ENCODE data around the gene IKBIP.
"Not testable (repeated sequence)": the region's sequence is repeated elsewhere in the genome, so short reads cannot be mapped to it uniquely, and the experiment has no call there.

The IKBIP gene

GRCh38 chr12:98651328-98651727 is 6.7 kb upstream of the IKBIP start:
- Mint-ChIP-seq H3K9me3 (no peaks in the 10 kb centered on the region), H3K36me3 (ENCODE audit: low read depth) (peaks cover 19% of the 10 kb centered on the region), H3K27me3 (ENCODE audit: low read depth) (no peaks in the 10 kb centered on the region), H3K27ac (no peak overlapping the region), H3K4me3 (no peak overlapping the region), H3K4me1 (ENCODE audit: low read depth) (peaks cover 18% of the 10 kb centered on the region)

- H3K36me3 Mint-ChIP-seq (ENCODE audit: low read depth), result peaks cover 24% of the 10 kb centered on the region
- H3K4me1 Mint-ChIP-seq (ENCODE audit: low read depth), result peaks cover 20% of the 10 kb centered on the region
- peak overlapping the region; percentile 86 for H3K4me3 Mint-ChIP-seq
- peak overlapping the region; percentile 70 for H3K27ac Mint-ChIP-seq
- H3K9me3 Mint-ChIP-seq, result no peaks in the 10 kb centered on the region
- H3K27me3 Mint-ChIP-seq (ENCODE audit: low read depth), result no peaks in the 10 kb centered on the region
Observed at GRCh38 chr12:98646294-98647090, 1.9 kb upstream of the IKBIP start.

GRCh38 chr12:98645572-98646067 is 1.0 kb upstream of the IKBIP start:
- Mint-ChIP-seq H3K36me3 (ENCODE audit: low read depth) (peaks cover 19% of the 10 kb centered on the region), H3K27me3 (ENCODE audit: low read depth) (no peaks in the 10 kb centered on the region), H3K27ac (peak overlapping the region; percentile 85), H3K4me3 (peak overlapping the region; percentile 86), H3K9me3 (no peaks in the 10 kb centered on the region), H3K4me1 (ENCODE audit: low read depth) (peaks cover 18% of the 10 kb centered on the region)

- no peaks in the 10 kb centered on the region for H3K9me3 Mint-ChIP-seq
- H3K27ac Mint-ChIP-seq, result peak overlapping the region; percentile 95
- peaks cover 13% of the 10 kb centered on the region for H3K36me3 Mint-ChIP-seq (ENCODE audit: low read depth)
- H3K4me3 Mint-ChIP-seq, result peak overlapping the region; percentile 96
- peaks cover 18% of the 10 kb centered on the region for H3K4me1 Mint-ChIP-seq (ENCODE audit: low read depth)
- no peaks in the 10 kb centered on the region for H3K27me3 Mint-ChIP-seq (ENCODE audit: low read depth)
Observed at GRCh38 chr12:98644433-98644711, 216 bp downstream of the IKBIP start.

- H3K27me3 Mint-ChIP-seq (ENCODE audit: low read depth); H3K27ac Mint-ChIP-seq; H3K36me3 Mint-ChIP-seq (ENCODE audit: low read depth); H3K9me3 Mint-ChIP-seq: not testable (repeated sequence)
- H3K4me1 Mint-ChIP-seq (ENCODE audit: low read depth), result peaks cover 22% of the 10 kb centered on the region
- H3K4me3 Mint-ChIP-seq, result peak overlapping the region; percentile 96
Observed at GRCh38 chr12:98642801-98643200, 1.8 kb downstream of the IKBIP start.

- Mint-ChIP-seq H3K9me3 (no peaks in the 10 kb centered on the region), H3K36me3 (ENCODE audit: low read depth) (peaks cover 6% of the 10 kb centered on the region), H3K4me3 (no peak overlapping the region), H3K27me3 (ENCODE audit: low read depth) (no peaks in the 10 kb centered on the region), H3K4me1 (ENCODE audit: low read depth) (peaks cover 19% of the 10 kb centered on the region), H3K27ac (no peak overlapping the region)
Observed at GRCh38 chr12:98639491-98639890, 5.1 kb downstream of the IKBIP start.

- H3K36me3 Mint-ChIP-seq (ENCODE audit: low read depth), result peaks cover 7% of the 10 kb centered on the region
Observed at GRCh38 chr12:98638009-98638408, 6.6 kb downstream of the IKBIP start.

GRCh38 chr12:98637068-98637467 is 7.5 kb downstream of the IKBIP start:
- H3K4me3 Mint-ChIP-seq, result no peak overlapping the region
- H3K9me3 Mint-ChIP-seq, result no peaks in the 10 kb centered on the region
- peaks cover 11% of the 10 kb centered on the region for H3K36me3 Mint-ChIP-seq (ENCODE audit: low read depth)
- H3K27ac Mint-ChIP-seq, result no peak overlapping the region
- peaks cover 16% of the 10 kb centered on the region for H3K4me1 Mint-ChIP-seq (ENCODE audit: low read depth)
- H3K27me3 Mint-ChIP-seq (ENCODE audit: low read depth), result no peaks in the 10 kb centered on the region

More at GRCh38 chr12:98638009-98638408, 6.6 kb downstream of the IKBIP start:
- Mint-ChIP-seq H3K27ac (no peak overlapping the region), H3K27me3 (ENCODE audit: low read depth) (no peaks in the 10 kb centered on the region), H3K4me3 (no peak overlapping the region), H3K4me1 (ENCODE audit: low read depth) (peaks cover 18% of the 10 kb centered on the region), H3K9me3 (no peaks in the 10 kb centered on the region)

- Mint-ChIP-seq H3K4me3 (no peak overlapping the region), H3K27ac (no peak overlapping the region), H3K36me3 (ENCODE audit: low read depth) (peaks cover 10% of the 10 kb centered on the region)
Observed at GRCh38 chr12:98635657-98636323, 8.8 kb downstream of the IKBIP start.

GRCh38 chr12:98618952-98619351 is 25.6 kb downstream of the IKBIP start:
- Mint-ChIP-seq H3K36me3 (ENCODE audit: low read depth) (peaks cover 2% of the 10 kb centered on the region), H3K4me3 (no peak overlapping the region), H3K9me3 (no peaks in the 10 kb centered on the region), H3K4me1 (ENCODE audit: low read depth) (no peaks in the 10 kb centered on the region), H3K27ac (no peak overlapping the region), H3K27me3 (ENCODE audit: low read depth) (no peaks in the 10 kb centered on the region)

More at GRCh38 chr12:98635657-98636323, 8.8 kb downstream of the IKBIP start:
- no peaks in the 10 kb centered on the region for H3K27me3 Mint-ChIP-seq (ENCODE audit: low read depth)
- peaks cover 14% of the 10 kb centered on the region for H3K4me1 Mint-ChIP-seq (ENCODE audit: low read depth)
- H3K9me3 Mint-ChIP-seq, result no peaks in the 10 kb centered on the region

- H3K4me3 Mint-ChIP-seq, result no peak overlapping the region
- no peaks in the 10 kb centered on the region for H3K9me3 Mint-ChIP-seq
- H3K27me3 Mint-ChIP-seq (ENCODE audit: low read depth), result no peaks in the 10 kb centered on the region
- peak overlapping the region; percentile 64 for H3K27ac Mint-ChIP-seq
- H3K36me3 Mint-ChIP-seq (ENCODE audit: low read depth), result peaks cover 2% of the 10 kb centered on the region
- H3K4me1 Mint-ChIP-seq (ENCODE audit: low read depth), result peaks cover 4% of the 10 kb centered on the region
Observed at GRCh38 chr12:98612696-98613334, 31.8 kb downstream of the IKBIP start.

GRCh38 chr12:98610596-98610995 is 34.0 kb downstream of the IKBIP start:
- Mint-ChIP-seq H3K9me3 (no peaks in the 10 kb centered on the region), H3K36me3 (ENCODE audit: low read depth) (no peaks in the 10 kb centered on the region), H3K4me3 (no peak overlapping the region), H3K4me1 (ENCODE audit: low read depth) (peaks cover 6% of the 10 kb centered on the region), H3K27me3 (ENCODE audit: low read depth) (no peaks in the 10 kb centered on the region), H3K27ac (no peak overlapping the region)

GRCh38 chr12:98606359-98606988 is 38.1 kb downstream of the IKBIP start:
- Mint-ChIP-seq H3K9me3 (no peaks in the 10 kb centered on the region), H3K36me3 (ENCODE audit: low read depth) (peaks cover 14% of the 10 kb centered on the region), H3K27ac (no peak overlapping the region)

GRCh38 chr12:98601924-98602323 is 42.7 kb downstream of the IKBIP start:
- Mint-ChIP-seq H3K4me3 (no peak overlapping the region), H3K9me3 (no peaks in the 10 kb centered on the region), H3K27ac (no peak overlapping the region), H3K36me3 (ENCODE audit: low read depth) (peaks cover 26% of the 10 kb centered on the region), H3K4me1 (ENCODE audit: low read depth) (peaks cover 1% of the 10 kb centered on the region), H3K27me3 (ENCODE audit: low read depth) (no peaks in the 10 kb centered on the region)

More at GRCh38 chr12:98606359-98606988, 38.1 kb downstream of the IKBIP start:
- Mint-ChIP-seq H3K27me3 (ENCODE audit: low read depth) (no peaks in the 10 kb centered on the region), H3K4me3 (no peak overlapping the region), H3K4me1 (ENCODE audit: low read depth) (peaks cover 2% of the 10 kb centered on the region)

Measured in T-helper 1 cell treated with Interleukin-12 subunit alpha and Interleukin-12 subunit beta and Interleukin-4 antibody, amounts not matched to agents 30 μg/mL and 1 μg/mL, for 36 hours (primary cell).